Vagina (tissue), 2 donors: ENCODE measurements around the gene GNS. TPM values are rescaled to one million over a fixed set of nuclear protein-coding genes. Genes with fewer than 3 reads are reported as not detected.

Experiments used
- DNase-seq, 2 donors: peaks; one replicate each; pipeline ENCODE4 v3.0.0-alpha.2; 2017; ENCODE audit errors: extremely low spot score in 2 of 2
- H3K27ac ChIP-seq: fragments of 200-600 bp; sonication (generic); one replicate; pipeline ENCODE4 v1.5.1; 2019
- H3K27me3 ChIP-seq: fragments of 200-600 bp; sonication (generic); one replicate; pipeline ENCODE4 v1.5.1; 2019
- H3K36me3 ChIP-seq, 2 donors: fragments of 200-600 bp; sonication (generic); one replicate each; pipeline ENCODE4 v1.5.1; 2017 to 2019
- H3K4me1 ChIP-seq: fragments of 200-600 bp; sonication (generic); one replicate; pipeline ENCODE4 v1.5.1; 2019
- H3K4me3 ChIP-seq, 2 donors: fragments of 200-600 bp; sonication (generic); 1 replicate in 1 of 2; 2 replicates in 1 of 2; pipeline ENCODE4 v1.5.1; 2016 to 2019
- H3K9me3 ChIP-seq: fragments of 200-600 bp; sonication (generic); one replicate; pipeline ENCODE4 v1.5.1; 2019
- POLR2A ChIP-seq, 2 donors: fragments of 450-650 bp; IDR thresholded peaks; one replicate each; pipeline ENCODE4 v1.6.1; 2017; ENCODE audit warnings: antibody characterized with exemption in 2 of 2, mild to moderate bottlenecking in 2 of 2, moderate library complexity in 2 of 2
- POLR2AphosphoS5 ChIP-seq, 2 donors: sonication (generic); formaldehyde crosslinking; IDR thresholded peaks; one replicate each; pipeline ENCODE4 v1.9.0; 2017; ENCODE audit warnings: antibody characterized with exemption in 2 of 2, mild to moderate bottlenecking in 2 of 2, low read depth in 1 of 2; ENCODE audit not compliant: insufficient read depth in 1 of 2
- intact Hi-C: fragments of 100-400 bp; cut with DNase I; formaldehyde crosslinking; loops from one replicate; pipeline ENCODE4 v1.15.1; 2023
- total RNA-seq: library from RNA; depleted of rRNA; stranded (reverse); fragments of >200 nt; gene quantifications from one replicate; pipeline ENCODE4 v1.2.3, GENCODE V29; 2016
- TF ChIP-seq, protein P1 (sequence below), 3 experiments: fragments of 450-650 bp in 2 of 3; fragments of 200-600 bp in 1 of 3; sonication (generic) in 1 of 3; IDR thresholded peaks; one replicate each; pipeline ENCODE4 v1.5.1; 2017 to 2019; ENCODE audit warnings: antibody characterized with exemption in 3 of 3, mild to moderate bottlenecking in 2 of 3, moderate library complexity in 2 of 3

Gene GNS
- total RNA-seq, 1 donor from 2014 or later: 51.1 TPM

- TF ChIP-seq POLR2A (IDR thresholded peaks at IDR 0.05) (no peak), POLR2AphosphoS5 (IDR thresholded peaks at IDR 0.05; ENCODE audit: insufficient read depth in 1 of 2, low read depth in 1 of 2) (no peak)
- TF ChIP-seq, protein P1, sequence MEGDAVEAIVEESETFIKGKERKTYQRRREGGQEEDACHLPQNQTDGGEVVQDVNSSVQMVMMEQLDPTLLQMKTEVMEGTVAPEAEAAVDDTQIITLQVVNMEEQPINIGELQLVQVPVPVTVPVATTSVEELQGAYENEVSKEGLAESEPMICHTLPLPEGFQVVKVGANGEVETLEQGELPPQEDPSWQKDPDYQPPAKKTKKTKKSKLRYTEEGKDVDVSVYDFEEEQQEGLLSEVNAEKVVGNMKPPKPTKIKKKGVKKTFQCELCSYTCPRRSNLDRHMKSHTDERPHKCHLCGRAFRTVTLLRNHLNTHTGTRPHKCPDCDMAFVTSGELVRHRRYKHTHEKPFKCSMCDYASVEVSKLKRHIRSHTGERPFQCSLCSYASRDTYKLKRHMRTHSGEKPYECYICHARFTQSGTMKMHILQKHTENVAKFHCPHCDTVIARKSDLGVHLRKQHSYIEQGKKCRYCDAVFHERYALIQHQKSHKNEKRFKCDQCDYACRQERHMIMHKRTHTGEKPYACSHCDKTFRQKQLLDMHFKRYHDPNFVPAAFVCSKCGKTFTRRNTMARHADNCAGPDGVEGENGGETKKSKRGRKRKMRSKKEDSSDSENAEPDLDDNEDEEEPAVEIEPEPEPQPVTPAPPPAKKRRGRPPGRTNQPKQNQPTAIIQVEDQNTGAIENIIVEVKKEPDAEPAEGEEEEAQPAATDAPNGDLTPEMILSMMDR (IDR thresholded peaks at IDR 0.05): no peak
- DNase-seq: no peak
- Histone ChIP-seq H3K27me3 (no peaks in the 10 kb centered on the region), H3K9me3 (no peaks in the 10 kb centered on the region), H3K36me3 (no peaks in the 10 kb centered on the region), H3K27ac (no peak overlapping the region), H3K4me1 (no peaks in the 10 kb centered on the region), H3K4me3 (no peak overlapping the region)
- intact Hi-C loops: no loop called here
These were observed 58.7 kb downstream of the GNS start for GRCh38 chr12:64700532-64700931.

GRCh38 chr12:64699504-64700115 lies 59.6 kb downstream of the GNS start:
- H3K36me3 ChIP-seq: no peaks in the 10 kb centered on the region
- H3K27ac ChIP-seq: no peak overlapping the region
- H3K4me1 ChIP-seq: no peaks in the 10 kb centered on the region
- intact Hi-C loops: no loop called here
- no peak overlapping the region for H3K4me3 ChIP-seq
- no peaks in the 10 kb centered on the region for H3K9me3 ChIP-seq
- no peak for DNase-seq
- H3K27me3 ChIP-seq: no peaks in the 10 kb centered on the region
- no peak for TF ChIP-seq POLR2AphosphoS5 (IDR thresholded peaks at IDR 0.05; ENCODE audit: insufficient read depth in 1 of 2, low read depth in 1 of 2)
- TF ChIP-seq, protein P1 (IDR thresholded peaks at IDR 0.05): no peak
- no peak for TF ChIP-seq POLR2A (IDR thresholded peaks at IDR 0.05)

GRCh38 chr12:64696080-64696741 lies 63.0 kb downstream of the GNS start:
- no peaks in the 10 kb centered on the region for H3K36me3 ChIP-seq
- H3K27me3 ChIP-seq: no peaks in the 10 kb centered on the region
- H3K4me1 ChIP-seq: peaks cover 8% of the 10 kb centered on the region
- H3K4me3 ChIP-seq: no peak overlapping the region
- TF ChIP-seq POLR2A (IDR thresholded peaks at IDR 0.05): no peak
- TF ChIP-seq, protein P1 (IDR thresholded peaks at IDR 0.05): peak in 2 of 3 experiments; percentile 23 to 32
- H3K9me3 ChIP-seq: no peaks in the 10 kb centered on the region
- H3K27ac ChIP-seq: no peak overlapping the region
- intact Hi-C loops: loop anchor here (2.0 kb wide), 1 partner anchor 147 kb away; no protein-coding TSS in a partner anchor
- no peak for DNase-seq

- H3K27ac ChIP-seq: no peak overlapping the region
- intact Hi-C loops: no loop called here
- H3K4me1 ChIP-seq: peaks cover 8% of the 10 kb centered on the region
- no peaks in the 10 kb centered on the region for H3K27me3 ChIP-seq
- H3K36me3 ChIP-seq: no peaks in the 10 kb centered on the region
- no peak overlapping the region for H3K4me3 ChIP-seq
- DNase-seq: no peak
- TF ChIP-seq, protein P1 (IDR thresholded peaks at IDR 0.05): no peak
- TF ChIP-seq POLR2AphosphoS5 (IDR thresholded peaks at IDR 0.05; ENCODE audit: insufficient read depth in 1 of 2, low read depth in 1 of 2): no peak
- no peak for TF ChIP-seq POLR2A (IDR thresholded peaks at IDR 0.05)
- H3K9me3 ChIP-seq: no peaks in the 10 kb centered on the region
These were observed 63.7 kb downstream of the GNS start for GRCh38 chr12:64695550-64695949.
